Inflammatory macrophage (primary cell): ENCODE measurements around the gene MSRB3.
"Not testable (repeated sequence)": the region's sequence is repeated elsewhere in the genome, so short reads cannot be mapped to it uniquely, and the experiment has no call there.

ENCODE experiments used
- DNase-seq, 2 donors: peaks; one replicate each; pipeline ENCODE4 v3.0.0-alpha.2; 2020 to 2022

MSRB3 gene

DNA sequence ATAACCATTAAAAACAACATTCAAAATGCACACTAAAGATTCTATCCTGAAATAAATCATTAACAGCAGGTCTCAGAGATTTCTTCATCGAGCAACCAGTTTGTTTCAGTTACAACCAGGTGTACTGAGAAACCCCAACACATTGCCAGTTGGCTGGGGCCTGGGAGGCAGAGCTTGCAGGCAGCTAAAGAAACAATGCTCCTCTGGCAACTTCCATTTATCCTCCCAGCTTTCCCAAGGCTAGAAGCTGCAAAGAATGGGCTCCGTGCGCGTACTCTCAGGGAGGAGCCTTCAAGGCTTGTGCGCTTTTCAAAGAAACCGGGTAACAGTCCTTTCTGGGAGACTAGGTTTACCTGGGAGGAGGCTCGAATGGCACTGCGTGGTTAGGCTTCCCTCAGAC is 181.6 kb downstream of the MSRB3 start:
- DNase-seq: no peak

DNA sequence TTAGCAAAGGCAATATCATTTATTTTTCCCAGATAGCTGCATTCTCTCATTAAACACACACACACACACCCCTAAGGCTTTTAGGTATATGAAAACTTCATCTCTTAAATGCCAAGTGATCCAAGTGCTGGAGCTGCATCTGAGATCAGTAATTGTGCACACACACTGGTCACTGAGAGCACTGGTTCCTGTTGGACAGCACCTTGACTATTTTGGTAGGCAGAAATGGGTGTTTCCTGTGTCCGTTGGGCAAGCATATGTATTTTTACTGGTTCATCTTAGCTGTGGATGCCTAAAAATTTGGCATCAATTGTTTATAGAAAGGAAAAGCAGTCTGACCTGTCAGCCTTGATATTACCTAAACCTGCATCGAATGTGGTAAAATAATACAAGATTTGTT is 182.5 kb downstream of the MSRB3 start:
- DNase-seq: no peak

DNA sequence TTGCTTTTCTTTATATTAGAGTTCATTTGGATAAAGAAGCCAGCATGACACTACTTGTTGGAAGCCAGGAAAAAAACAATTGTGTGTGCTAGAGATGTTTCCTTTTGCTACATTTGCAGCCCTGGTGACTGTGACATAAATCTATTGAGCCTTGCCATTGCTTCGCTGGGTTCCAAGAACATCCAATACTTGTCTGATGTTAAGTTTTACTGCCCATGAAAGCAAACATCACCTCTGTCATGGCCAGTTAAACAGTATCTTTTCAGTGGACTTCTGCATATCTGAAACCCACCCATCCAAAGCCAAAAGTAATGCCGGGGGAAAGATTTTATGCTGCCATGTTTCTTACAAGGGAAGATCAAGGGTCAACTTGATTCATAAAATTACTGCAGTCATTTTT is 184.0 kb downstream of the MSRB3 start:
- no peak for DNase-seq

DNA sequence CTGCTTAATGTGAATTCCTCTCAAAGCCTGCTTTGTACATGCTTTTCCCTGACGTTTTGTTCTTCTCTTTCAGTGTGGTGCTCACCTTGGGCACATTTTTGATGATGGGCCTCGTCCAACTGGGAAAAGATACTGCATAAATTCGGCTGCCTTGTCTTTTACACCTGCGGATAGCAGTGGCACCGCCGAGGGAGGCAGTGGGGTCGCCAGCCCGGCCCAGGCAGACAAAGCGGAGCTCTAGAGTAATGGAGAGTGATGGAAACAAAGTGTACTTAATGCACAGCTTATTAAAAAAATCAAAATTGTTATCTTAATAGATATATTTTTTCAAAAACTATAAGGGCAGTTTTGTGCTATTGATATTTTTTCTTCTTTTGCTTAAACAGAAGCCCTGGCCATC is 184.6 kb downstream of the MSRB3 start:
- DNase-seq: no peak

DNA sequence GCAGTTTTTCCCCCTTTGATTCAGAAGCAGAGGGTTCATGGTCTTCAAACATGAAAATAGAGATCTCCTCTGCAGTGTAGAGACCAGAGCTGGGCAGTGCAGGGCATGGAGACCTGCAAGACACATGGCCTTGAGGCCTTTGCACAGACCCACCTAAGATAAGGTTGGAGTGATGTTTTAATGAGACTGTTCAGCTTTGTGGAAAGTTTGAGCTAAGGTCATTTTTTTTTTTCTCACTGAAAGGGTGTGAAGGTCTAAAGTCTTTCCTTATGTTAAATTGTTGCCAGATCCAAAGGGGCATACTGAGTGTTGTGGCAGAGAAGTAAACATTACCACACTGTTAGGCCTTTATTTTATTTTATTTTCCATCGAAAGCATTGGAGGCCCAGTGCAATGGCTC is 185.1 kb downstream of the MSRB3 start:
- DNase-seq: no peak

DNA sequence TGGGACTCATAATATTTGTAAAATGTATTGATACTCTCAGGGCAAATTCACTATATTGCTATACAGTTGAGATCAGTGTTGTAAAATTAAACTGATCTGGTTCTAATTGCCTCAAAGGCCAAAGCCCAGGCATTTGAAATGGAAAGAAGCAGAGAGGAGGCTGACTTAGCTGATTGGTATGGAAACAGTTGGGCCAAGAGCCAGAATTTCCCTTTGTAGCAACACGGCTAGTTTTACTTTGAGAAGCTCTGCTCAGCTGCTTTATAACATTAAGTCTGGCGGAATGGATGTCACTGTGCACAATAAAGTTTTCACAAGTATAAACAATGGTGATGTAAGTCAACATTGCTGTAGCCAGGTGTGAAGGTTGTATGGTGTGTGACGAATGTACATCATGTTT is 186.4 kb downstream of the MSRB3 start:
- DNase-seq: no peak

DNA sequence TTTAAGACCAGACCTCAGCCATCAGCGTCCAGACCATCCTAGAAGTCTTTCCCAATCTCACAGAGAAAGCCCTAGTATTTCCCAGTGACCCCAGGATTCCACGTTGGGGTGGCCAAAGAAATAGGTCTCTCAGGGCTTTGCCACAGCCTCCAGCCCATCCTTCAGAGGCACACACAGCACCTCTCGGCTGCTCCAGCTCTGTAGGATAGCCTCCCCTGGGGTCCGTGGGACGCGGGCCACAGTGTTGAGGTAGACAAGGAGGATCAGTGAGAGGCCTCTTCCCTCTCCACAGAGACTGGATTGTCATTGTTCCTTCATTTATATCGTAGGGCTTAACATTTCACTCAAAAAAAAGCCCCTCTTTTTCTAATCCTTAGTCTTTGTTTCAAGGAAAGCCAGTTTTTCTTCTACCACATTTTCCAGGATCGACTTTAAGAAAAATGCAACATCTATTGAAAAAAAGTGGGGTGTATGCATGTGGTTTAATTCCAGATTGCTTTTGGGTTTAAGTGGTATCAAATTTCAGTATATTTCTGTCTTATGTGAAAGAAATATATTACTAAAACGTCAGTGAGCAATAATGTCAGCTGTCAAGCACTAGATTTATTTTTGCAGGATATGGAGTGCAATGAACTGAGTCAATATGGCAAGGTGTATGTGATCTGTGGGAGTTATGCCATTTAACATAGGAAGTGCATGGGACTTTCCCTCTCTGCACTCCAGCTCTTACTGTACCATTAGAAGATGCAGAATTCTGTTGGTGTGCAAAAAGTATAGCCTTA is 187.5 kb downstream of the MSRB3 start:
- no peak for DNase-seq

DNA sequence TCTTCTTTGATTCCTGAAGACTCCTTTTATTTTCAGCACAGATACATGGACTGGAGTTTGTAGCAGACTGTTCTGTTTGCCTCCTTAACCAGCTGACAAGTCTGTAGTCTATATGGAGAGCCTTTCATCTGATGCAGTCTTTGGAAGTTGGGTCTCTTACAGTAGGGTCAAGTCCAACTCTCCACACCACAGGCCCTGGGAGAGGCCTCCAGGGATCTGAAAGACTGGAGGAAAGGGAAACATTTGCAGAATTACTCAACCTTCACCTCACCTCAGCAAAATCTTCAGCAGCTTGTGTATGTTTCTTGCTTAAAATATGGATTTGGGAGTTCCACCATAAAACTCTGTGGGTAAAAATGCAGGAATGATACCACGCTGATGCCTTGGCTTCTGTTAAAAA is 188.4 kb downstream of the MSRB3 start:
- no peak for DNase-seq

DNA sequence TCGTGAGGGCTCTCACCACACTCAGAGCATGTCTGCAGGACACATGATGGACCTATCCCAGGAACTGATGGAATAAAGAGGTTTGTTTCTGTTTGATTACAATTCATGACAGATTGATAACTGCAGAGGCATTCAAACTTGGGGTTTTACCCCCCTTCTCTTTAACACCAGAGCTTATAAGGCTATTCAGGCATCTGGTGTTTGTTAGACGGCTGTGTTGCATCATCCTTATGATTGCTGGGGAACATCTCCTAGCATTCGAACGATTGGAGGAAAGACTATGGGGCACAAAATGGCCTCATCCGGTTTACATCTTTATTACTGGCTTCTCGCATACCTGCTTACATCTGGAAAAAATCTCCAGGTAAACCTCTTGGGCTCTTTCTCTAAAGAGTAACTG is 191.8 kb downstream of the MSRB3 start:
- DNase-seq: no peak

DNA sequence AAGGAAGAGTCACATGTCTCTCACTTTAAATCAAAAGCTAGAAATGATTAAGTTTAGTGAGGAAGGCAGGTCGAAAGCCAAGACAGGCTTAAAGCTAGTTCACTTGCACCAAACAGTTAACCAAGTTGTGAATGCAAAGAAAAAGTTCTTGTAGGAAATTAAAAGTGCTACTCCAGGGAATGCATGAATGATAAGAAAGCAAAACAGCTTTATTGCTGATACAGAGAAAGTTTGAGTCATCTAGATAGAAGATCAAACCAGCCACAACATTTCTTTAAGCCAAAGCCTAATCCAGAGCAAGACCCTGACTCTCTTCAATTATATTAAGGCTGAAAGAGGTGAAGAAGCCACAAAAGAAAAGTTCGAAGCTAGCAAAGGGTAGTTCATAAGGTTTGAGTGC is 193.6 kb downstream of the MSRB3 start:
- DNase-seq: no peak

DNA sequence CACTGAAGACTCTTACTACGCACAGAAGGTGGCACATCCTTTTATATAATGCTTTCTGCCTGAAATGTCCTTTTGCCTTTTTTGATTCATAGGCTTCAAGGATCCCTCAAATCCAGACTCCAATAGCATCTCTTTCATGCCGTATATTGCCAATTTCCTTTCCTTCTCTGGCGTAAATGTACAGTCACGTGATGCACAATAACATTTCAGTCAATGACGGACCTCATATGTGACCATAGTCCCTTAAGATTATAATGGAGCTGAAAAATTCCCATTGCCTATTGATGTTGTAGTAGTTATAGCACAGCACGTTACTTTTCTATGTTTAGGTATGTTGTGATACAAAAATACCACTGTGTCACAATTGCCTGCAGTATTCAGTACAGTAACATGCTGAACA is 196.3 kb downstream of the MSRB3 start:
- no peak for DNase-seq

DNA sequence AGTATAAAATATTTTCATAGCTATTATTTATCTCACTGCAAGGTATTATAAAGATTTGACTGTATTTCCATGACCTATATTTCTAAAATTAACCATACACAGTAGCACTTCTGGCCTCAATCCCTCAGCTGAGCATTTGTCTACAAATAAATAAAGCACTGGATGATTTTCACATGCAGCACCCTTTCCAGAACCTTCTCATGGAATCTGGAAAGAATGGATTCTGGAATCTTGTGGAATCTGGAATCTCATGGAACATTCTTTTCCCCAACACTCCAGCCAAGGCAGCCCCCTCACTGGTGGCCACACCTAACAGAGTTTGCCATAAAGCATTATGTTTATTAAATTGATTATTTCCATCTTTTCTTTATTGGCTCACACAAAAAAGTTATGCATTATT is 199.2 kb downstream of the MSRB3 start:
- no peak for DNase-seq

DNA sequence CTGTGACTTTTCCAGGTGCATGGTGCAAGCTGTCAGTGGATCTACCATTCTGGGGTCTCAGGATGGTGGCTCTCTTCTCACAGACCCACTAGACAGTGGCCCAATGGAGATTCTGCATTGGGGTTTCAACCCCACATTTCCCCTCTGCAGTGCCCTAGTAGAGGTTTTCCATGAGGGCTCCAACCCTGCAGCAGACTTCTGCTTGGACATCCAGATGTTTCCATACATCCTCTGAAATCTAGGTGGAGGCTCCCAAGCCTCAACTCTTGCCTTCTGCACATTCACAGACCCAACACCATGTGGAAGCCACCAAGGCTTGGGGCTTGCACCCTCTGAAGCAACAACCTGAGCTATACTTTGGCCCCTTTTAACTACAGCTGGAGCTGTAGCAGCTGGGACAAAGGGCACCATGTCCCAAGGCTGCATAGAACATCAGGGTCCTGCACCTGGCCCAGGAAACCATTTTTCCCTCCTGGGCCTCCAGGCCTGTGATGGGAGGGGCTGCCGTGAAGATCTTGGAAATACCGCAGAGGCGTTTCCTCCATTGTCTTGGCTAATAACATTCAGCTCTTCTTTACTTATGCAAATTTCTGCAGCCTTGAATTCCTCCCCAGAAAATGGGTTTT is 205.5 kb downstream of the MSRB3 start:
- not testable (repeated sequence) for DNase-seq

DNA sequence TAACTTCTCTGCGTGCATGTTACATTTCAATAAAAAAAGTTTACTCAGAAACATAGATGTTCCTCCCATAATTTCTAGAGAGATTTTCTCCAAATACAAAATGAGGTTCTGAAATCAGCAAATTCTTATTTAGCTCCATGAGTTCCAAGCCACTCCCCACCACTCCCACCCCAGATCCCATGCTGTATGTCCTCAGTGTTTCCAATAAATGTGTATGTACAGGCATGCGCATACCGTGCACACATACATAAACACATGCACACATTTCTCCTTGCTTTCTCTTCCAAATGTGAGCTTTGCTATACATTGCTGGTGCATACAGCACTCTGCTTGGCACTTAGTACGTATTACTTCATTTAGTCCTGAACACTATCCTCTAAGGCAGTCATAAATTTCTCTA is 209.7 kb downstream of the MSRB3 start:
- no peak for DNase-seq

DNA sequence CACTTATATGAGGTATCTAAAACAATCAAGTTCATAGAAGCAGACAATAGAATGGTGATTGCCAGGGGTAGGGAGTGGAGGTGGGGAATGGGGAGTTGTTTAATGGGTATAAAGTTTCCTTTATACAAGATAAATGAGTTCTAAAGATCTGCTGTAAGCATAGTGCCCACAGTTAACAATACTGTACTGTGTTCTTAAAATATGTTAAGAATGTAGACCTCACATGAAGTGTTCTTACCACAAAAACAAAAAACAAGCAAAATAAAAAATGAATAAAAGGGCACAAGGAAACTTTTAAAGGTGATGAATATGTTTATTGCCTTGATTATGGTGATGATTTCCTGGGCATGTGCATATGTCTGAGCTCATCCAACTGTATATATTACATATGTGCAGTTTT is 211.8 kb downstream of the MSRB3 start:
- no peak for DNase-seq

DNA sequence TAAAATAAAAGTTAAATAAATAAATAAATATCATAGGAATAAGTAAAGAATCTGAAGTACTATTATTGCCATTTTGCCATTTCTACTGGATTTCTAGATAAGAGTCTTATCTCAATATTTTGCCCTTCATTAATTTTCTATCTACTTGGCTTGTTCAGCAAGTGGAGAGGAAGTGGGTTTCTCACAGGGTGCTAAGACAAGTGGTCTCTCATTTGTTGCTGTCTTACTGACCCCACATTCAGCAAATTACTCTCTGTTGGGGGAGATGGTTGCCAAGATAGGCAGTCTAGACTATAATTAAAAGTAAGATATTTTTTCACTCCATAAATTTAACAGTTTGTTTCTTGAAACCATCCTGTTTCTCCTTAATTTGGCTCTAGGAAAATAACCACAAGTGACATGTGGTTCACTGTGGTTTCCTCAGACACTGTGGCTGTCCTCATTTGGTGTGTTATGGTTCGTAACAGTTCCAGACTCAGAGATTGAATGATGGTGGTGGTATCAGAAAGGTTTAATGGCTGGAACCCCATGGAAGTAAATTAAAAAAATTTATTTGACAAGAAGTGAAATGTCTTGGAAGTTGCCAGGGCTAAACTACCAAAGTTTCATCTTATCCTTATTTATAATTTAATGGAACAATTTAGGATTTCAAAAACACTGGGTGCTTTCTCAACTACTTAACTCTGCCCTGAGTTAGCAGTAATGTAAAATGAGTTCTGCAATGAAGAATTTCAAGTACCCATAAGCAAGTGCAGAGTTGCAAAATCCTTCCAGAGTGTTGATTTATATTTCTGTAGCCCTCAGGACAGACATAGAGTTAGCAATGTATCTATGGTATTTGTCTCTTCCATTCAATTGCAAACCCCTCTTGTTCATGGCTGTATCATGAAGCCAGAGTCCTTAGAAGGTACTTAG is 214.8 kb downstream of the MSRB3 start:
- no peak for DNase-seq

DNA sequence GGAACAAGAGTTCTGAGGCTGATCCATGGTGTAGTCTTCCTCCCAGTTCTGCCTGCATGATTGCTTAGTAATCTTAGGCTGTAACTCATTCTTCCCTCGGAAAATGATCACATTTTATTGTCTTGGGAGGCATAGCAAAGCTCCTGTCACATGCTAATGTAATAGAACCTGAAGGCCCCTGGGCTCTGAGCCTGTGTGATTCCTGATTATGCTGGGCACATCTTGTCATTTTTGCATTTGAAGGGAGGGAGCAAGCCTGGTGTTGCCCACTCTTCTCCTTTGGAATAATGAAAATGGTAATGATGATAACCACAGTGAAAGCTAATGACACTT is 215.4 kb downstream of the MSRB3 start:
- DNase-seq: no peak

DNA sequence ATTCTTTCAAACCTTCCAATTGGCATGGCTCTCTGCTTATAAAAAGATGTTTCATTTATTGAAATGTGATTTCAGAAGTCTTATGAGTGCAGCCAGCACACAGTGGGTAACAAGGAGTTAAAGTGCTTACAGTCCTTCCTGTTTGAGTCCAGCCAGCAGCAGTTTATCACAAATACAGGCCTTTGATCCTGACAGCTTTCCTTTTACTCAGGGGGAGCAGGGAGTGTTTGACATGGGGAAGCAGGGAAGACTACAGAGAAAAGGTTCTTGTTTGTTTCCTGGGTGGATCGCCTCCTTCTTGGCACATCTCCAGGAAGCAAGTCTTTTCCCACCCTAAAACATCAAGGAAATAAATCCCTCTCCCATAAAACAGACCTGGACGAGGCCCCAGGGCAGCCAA is 216.1 kb downstream of the MSRB3 start:
- DNase-seq: no peak

DNA sequence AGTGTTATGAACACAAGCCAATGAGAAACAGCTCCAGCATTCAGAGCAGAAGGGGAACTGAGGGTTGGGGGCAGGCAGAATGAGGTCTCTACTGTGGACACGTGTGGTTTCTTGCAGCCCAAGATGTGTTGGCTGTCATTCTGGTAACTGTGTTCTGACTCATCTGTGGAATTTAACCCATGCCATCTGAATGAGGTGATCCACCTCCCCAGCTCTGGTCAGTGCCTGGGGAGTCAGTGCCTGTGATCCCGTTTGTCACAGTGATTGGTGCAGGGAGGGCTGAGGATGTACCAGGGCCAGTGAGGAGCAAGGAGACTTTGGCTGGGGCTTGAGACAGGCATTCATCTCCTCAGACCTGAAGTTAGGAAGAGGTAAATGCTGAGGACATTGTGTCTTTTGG is 216.8 kb downstream of the MSRB3 start:
- no peak for DNase-seq

DNA sequence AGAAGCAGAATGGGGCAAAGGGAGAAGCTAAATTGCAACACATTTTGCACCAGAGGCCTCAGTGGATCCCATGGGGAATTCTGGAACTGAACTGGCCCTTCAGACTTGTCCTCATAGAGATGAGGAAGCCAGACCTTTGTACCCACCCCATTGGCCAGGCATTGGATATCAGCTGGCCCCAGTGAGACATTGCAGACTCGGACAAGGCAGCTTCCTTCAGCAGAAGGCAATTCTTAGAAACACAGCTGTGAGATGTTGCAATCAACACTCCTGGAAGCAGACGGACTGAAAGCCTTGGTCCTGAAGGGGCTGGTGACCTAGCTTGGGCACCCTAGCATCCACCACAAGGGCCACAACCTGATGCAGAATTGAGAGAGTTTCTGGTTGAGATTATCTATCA is 218.1 kb downstream of the MSRB3 start:
- DNase-seq: peak; percentile 9 to 10

DNA sequence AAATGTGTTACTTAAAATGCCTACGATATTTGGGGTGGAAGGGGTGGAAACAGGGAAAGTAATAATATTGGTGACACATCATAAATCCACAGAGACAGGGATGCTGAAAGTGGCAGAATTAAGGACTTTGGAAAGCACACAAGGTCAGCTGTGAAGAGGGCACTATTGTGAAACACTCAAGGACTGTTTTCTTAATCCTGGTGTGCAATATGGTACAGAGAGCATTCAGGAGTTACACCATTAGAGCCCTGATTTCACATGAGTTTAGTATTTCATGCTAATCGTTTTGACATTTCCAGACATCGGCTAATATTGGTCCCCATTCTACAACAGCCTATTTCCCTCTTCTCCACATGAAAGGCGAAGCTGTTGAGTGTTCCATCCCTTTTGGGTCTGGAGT is 219.2 kb downstream of the MSRB3 start:
- DNase-seq: no peak

DNA sequence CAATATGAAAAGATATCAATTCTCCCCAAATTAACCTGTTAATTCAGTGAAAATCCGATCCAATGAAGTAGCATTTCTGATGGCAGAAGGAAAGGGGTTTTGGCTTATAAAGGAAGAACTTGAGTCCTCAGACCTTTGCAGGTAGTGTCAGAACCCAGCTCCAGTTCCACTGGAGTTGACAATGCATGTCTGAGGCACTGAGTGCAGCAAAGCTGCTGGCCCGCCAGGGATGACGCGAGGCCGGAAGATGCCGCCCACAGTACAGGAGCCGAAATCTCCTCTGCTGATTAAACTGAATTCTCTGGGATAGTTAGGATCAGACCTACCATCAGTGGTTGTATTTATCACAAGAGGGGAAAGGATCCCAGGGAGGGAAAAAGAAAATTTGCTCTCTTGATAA is 220.7 kb downstream of the MSRB3 start:
- no peak for DNase-seq

DNA sequence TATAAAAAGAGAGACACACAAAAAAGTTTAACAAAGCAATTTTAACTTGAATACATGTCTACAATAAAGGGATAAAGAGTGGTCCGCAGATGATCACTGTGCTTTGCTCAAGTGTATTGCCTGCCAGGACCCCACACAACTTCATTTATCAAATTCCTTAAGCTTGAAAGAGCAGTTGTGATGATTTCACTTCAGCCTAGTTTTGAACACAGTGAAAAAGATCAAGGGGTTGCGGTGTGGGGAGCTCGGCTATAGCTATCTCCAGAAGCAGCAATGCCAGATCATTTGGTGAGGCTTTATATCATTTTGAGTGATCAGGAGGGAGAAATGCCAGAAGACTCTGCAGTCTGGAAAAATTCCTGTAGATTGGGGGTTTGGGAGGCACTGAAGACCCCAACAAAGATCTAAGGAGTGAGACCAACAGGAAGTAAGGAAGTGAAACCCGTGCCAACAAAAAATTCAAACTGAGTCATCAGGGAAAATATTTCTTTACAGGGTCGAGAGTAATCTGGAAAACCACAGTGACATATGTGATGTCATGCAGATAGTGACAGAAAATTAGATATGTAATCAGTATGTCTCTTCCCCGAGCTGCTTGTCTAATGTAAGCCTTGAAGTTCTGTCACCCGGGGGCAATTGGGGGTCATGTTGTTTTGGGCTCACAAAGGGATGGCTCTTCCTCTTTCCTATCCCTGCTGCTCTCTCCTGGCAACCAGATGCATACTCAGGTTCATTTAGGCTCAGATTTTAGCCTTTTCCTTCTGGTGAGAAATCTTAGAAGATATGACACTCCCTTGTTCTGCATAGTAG is 221.8 kb downstream of the MSRB3 start:
- DNase-seq: no peak
